ENCODE results near the gene STAC3. TPM values are rescaled to one million over a fixed set of nuclear protein-coding genes. Genes with fewer than 3 reads are reported as not detected.

The STAC3 gene
- total and polyA plus RNA-seq, 2 of the 8 experiments (the other 6 are each of a cell fraction or from before 2014, with no cell fraction given): 0.70 to 1.3 TPM

GRCh38 chr12:57211791-57212700 is 38.9 kb downstream of the STAC3 start (continued):
- TF ChIP-seq CHD7 (IDR thresholded peaks at IDR 0.05; ENCODE audit: insufficient replicate concordance, low read length) (no peak), SIRT6 (IDR thresholded peaks at IDR 0.05; ENCODE audit: low read length) (no peak), SAP30 (IDR thresholded peaks at IDR 0.05; ENCODE audit: insufficient read depth, insufficient replicate concordance, low read length) (no peak), NRF1 (IDR thresholded peaks at IDR 0.05; ENCODE audit: low read depth, low read length) (no peak), SP1 (IDR thresholded peaks at IDR 0.05; ENCODE audit: low read depth, low read length) (no peak), TEAD4 (IDR thresholded peaks at IDR 0.05; ENCODE audit: low read depth, low read length) (no peak), RFX5 (IDR thresholded peaks at IDR 0.05; ENCODE audit: borderline replicate concordance, low read depth, low read length) (no peak)
